Measurements from ENCODE around the gene EFR3B.
A peak's percentile ranks its signal among the peaks of the same experiment; 100 is the strongest.
"Not testable (repeated sequence)": the region's sequence is repeated elsewhere in the genome, so short reads cannot be mapped to it uniquely, and the experiment has no call there.

Gene EFR3B

DNA sequence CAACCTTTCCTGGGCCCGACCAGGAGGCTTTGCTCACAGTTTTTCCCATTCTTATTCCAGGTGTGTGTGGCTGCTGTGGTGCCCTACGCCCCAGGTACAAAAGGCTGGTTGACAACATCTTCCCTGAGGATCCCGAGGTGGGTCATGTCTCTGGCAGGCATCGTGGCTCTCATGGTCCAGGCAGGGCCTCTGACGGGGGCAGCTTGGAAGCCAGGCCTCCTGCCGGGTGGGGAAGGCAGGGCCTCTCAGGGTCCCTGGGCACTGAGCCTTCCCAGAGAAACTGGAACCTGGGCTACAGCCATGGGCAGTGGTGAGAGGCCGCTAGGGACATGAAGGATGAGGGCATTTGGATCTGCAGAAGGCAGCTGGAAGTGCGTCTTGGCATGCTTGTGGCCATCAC is 49.4 kb downstream of the EFR3B start:
- no peak overlapping the region for H3K9ac ChIP-seq
- no peak overlapping the region for H3K4me2 ChIP-seq (ENCODE audit: low read length)
- H2AFZ ChIP-seq, result no peak overlapping the region
- H3K27ac ChIP-seq, result no peak overlapping the region
- H3K4me1 ChIP-seq, result no peaks in the 10 kb centered on the region
- no peaks in the 10 kb centered on the region for H3K9me3 ChIP-seq (ENCODE audit: control insufficient read depth, low read length)
- no peak for TF ChIP-seq CTCF (IDR thresholded peaks at IDR 0.05)
- no peaks in the 10 kb centered on the region for H3K36me3 ChIP-seq (ENCODE audit: control insufficient read depth, insufficient read depth, low read length)
- H3K27me3 ChIP-seq (ENCODE audit: control insufficient read depth, insufficient read depth, low read length), result no peaks in the 10 kb centered on the region
- H3K4me3 ChIP-seq (ENCODE audit: low read depth, low read length), result no peak overlapping the region
- H3K79me2 ChIP-seq, result no peaks in the 10 kb centered on the region

DNA sequence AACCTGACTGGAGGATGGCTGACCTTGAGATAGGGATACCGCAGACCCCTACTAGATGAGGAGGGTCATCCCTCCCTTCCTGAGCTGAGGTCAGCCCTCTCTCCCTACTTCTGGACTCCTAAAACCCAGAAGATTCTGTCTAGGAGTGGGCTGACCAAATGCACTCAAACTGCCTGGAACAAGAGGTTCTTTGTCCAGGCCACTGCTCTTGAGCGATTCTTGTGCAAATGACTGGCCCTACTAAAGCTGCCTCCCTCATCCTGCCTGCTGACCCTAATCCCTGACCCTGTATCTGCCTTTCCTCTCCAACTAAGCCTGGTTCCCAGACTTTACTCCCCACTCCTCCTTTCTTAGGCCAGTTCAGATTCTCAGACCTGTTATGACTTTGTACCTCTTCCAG is 56.2 kb downstream of the EFR3B start:
- no peak overlapping the region for H3K27ac ChIP-seq
- peak overlapping the region; percentile 3 for H2AFZ ChIP-seq
- no peak overlapping the region for H3K9ac ChIP-seq

GRCh38 chr2:25098670-25099486 is 57.0 kb downstream of the EFR3B start:
- no peak for TF ChIP-seq CTCF (IDR thresholded peaks at IDR 0.05)
- H3K27ac ChIP-seq, result no peak overlapping the region
- H3K4me2 ChIP-seq (ENCODE audit: low read length), result no peak overlapping the region
- peaks cover 10% of the 10 kb centered on the region for H3K4me1 ChIP-seq
- no peaks in the 10 kb centered on the region for H3K9me3 ChIP-seq (ENCODE audit: control insufficient read depth, low read length)
- no peaks in the 10 kb centered on the region for H3K79me2 ChIP-seq
- no peak overlapping the region for H3K4me3 ChIP-seq (ENCODE audit: low read depth, low read length)
- H2AFZ ChIP-seq, result peak overlapping the region; percentile 18
- H3K9ac ChIP-seq, result no peak overlapping the region
- H3K36me3 ChIP-seq (ENCODE audit: control insufficient read depth, insufficient read depth, low read length), result no peaks in the 10 kb centered on the region
- no peaks in the 10 kb centered on the region for H3K27me3 ChIP-seq (ENCODE audit: control insufficient read depth, insufficient read depth, low read length)

More for the DNA sequence above, 56.2 kb downstream of the EFR3B start:
- no peak for TF ChIP-seq CTCF (IDR thresholded peaks at IDR 0.05)
- H3K36me3 ChIP-seq (ENCODE audit: control insufficient read depth, insufficient read depth, low read length), result no peaks in the 10 kb centered on the region
- no peak overlapping the region for H3K4me3 ChIP-seq (ENCODE audit: low read depth, low read length)
- peaks cover 10% of the 10 kb centered on the region for H3K4me1 ChIP-seq
- no peak overlapping the region for H3K4me2 ChIP-seq (ENCODE audit: low read length)
- H3K9me3 ChIP-seq (ENCODE audit: control insufficient read depth, low read length), result no peaks in the 10 kb centered on the region
- H3K27me3 ChIP-seq (ENCODE audit: control insufficient read depth, insufficient read depth, low read length), result no peaks in the 10 kb centered on the region
- H3K79me2 ChIP-seq, result no peaks in the 10 kb centered on the region

GRCh38 chr2:25102352-25102751 is 60.5 kb downstream of the EFR3B start:
- not testable (repeated sequence) for H3K79me2 ChIP-seq; H3K9me3 ChIP-seq (ENCODE audit: control insufficient read depth, low read length); H3K36me3 ChIP-seq (ENCODE audit: control insufficient read depth, insufficient read depth, low read length); H3K4me1 ChIP-seq; H3K9ac ChIP-seq; H3K27ac ChIP-seq; H3K4me2 ChIP-seq (ENCODE audit: low read length); H2AFZ ChIP-seq; H3K27me3 ChIP-seq (ENCODE audit: control insufficient read depth, insufficient read depth, low read length); H3K4me3 ChIP-seq (ENCODE audit: low read depth, low read length)

GRCh38 chr2:25103287-25103871 is 61.5 kb downstream of the EFR3B start:
- no peak overlapping the region for H3K27ac ChIP-seq
- H3K79me2 ChIP-seq, result no peaks in the 10 kb centered on the region
- H3K9me3 ChIP-seq (ENCODE audit: control insufficient read depth, low read length), result no peaks in the 10 kb centered on the region
- TF ChIP-seq CTCF (IDR thresholded peaks at IDR 0.05), result no peak
- H3K4me2 ChIP-seq (ENCODE audit: low read length), result no peak overlapping the region
- no peak overlapping the region for H2AFZ ChIP-seq
- H3K9ac ChIP-seq, result no peak overlapping the region
- no peaks in the 10 kb centered on the region for H3K36me3 ChIP-seq (ENCODE audit: control insufficient read depth, insufficient read depth, low read length)
- H3K27me3 ChIP-seq (ENCODE audit: control insufficient read depth, insufficient read depth, low read length), result no peaks in the 10 kb centered on the region
- H3K4me1 ChIP-seq, result peaks cover 4% of the 10 kb centered on the region
- no peak overlapping the region for H3K4me3 ChIP-seq (ENCODE audit: low read depth, low read length)

Measured in parathyroid adenoma (tissue), 2 donors.